ENCODE data around the gene OLFML1. TPM values are rescaled to one million over a fixed set of nuclear protein-coding genes. Genes with fewer than 3 reads are reported as not detected.

The OLFML1 gene
- total RNA-seq, 2 donors from 2014 or later: 0.81 to 1.5 TPM

GRCh38 chr11:7451520-7451919 lies 33.8 kb upstream of the OLFML1 start:
- H3K4me3 ChIP-seq (ENCODE audit: low read length): no peak overlapping the region
- H3K9ac ChIP-seq (ENCODE audit: extremely low read depth, low read length, poor library complexity, severe bottlenecking): no peak overlapping the region
- no peaks in the 10 kb centered on the region for H3K9me3 ChIP-seq (ENCODE audit: control insufficient read depth, low read length)
- H3K36me3 Mint-ChIP-seq (ENCODE audit: low read depth): no peaks in the 10 kb centered on the region
- H3K4me3 Mint-ChIP-seq: no peak overlapping the region
- H3K27me3 Mint-ChIP-seq (ENCODE audit: insufficient read depth): peaks cover 23% of the 10 kb centered on the region
- no peak overlapping the region for H3K27ac ChIP-seq (ENCODE audit: low read depth, low read length)
- peaks cover 26% of the 10 kb centered on the region for H3K4me1 ChIP-seq (ENCODE audit: control insufficient read depth, insufficient read depth, low read length)
- 78% methylated on average over 1 to 3 of the region's 3 CpGs for WGBS, 2 experiments (ENCODE audit: insufficient coverage in 1 of 2, insufficient read length in 1 of 2)
- TF ChIP-seq, protein P1, sequence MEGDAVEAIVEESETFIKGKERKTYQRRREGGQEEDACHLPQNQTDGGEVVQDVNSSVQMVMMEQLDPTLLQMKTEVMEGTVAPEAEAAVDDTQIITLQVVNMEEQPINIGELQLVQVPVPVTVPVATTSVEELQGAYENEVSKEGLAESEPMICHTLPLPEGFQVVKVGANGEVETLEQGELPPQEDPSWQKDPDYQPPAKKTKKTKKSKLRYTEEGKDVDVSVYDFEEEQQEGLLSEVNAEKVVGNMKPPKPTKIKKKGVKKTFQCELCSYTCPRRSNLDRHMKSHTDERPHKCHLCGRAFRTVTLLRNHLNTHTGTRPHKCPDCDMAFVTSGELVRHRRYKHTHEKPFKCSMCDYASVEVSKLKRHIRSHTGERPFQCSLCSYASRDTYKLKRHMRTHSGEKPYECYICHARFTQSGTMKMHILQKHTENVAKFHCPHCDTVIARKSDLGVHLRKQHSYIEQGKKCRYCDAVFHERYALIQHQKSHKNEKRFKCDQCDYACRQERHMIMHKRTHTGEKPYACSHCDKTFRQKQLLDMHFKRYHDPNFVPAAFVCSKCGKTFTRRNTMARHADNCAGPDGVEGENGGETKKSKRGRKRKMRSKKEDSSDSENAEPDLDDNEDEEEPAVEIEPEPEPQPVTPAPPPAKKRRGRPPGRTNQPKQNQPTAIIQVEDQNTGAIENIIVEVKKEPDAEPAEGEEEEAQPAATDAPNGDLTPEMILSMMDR (conservative IDR thresholded peaks at IDR 0.05): no peak
- peaks cover 50% of the 10 kb centered on the region for H3K4me1 Mint-ChIP-seq
- H3K9me3 Mint-ChIP-seq: no peaks in the 10 kb centered on the region
- no peak overlapping the region for H3K27ac Mint-ChIP-seq
- DNase-seq: peak; percentile 61
- H3K27me3 ChIP-seq (ENCODE audit: control insufficient read depth, insufficient read depth, low read length, poor library complexity, severe bottlenecking): peaks cover 10% of the 10 kb centered on the region
- H3K36me3 ChIP-seq (ENCODE audit: control insufficient read depth, insufficient read depth, low read length): no peaks in the 10 kb centered on the region

DNA sequence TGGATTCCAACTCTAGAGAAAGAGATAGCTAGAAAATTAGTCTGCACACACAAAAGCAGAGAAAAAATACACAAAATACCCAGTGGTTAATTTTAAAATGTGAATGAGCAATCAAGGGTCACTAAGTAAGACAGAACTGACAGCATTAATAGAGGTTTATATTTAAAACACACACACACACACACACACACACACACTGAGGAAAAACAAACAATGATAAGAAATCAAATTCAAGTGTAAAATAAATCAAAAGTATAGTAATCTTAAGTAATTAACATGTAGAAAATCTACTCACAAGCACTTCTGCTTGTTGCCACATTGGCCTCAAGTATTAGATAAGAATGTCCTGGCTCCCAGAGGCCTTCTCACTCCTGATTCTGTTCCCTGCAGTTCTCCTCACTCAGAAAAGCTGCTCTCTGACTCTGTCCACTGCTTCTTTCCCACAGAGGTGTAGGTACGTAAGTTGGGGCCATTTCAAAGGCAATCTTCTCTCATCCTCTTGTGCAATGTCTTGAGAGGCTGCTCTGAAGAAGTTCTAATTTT lies 33.3 kb upstream of the OLFML1 start:
- Mint-ChIP-seq H3K9me3 (no peaks in the 10 kb centered on the region), H3K27me3 (ENCODE audit: insufficient read depth) (peaks cover 18% of the 10 kb centered on the region), H3K27ac (no peak overlapping the region), H3K36me3 (ENCODE audit: low read depth) (no peaks in the 10 kb centered on the region), H3K4me1 (peaks cover 46% of the 10 kb centered on the region), H3K4me3 (no peak overlapping the region)
- no peaks in the 10 kb centered on the region for H3K36me3 ChIP-seq (ENCODE audit: control insufficient read depth, insufficient read depth, low read length)
- DNase-seq: no peak
- WGBS, 2 experiments (ENCODE audit: insufficient coverage in 1 of 2, insufficient read length in 1 of 2): 80 to 95% methylated on average over 1 of the region's 1 CpG
- H3K9ac ChIP-seq (ENCODE audit: extremely low read depth, low read length, poor library complexity, severe bottlenecking): no peak overlapping the region
- TF ChIP-seq, protein P1 (conservative IDR thresholded peaks at IDR 0.05): no peak
- H3K4me1 ChIP-seq (ENCODE audit: control insufficient read depth, insufficient read depth, low read length): peaks cover 26% of the 10 kb centered on the region
- H3K9me3 ChIP-seq (ENCODE audit: control insufficient read depth, low read length): no peaks in the 10 kb centered on the region
- H3K4me3 ChIP-seq (ENCODE audit: low read length): no peak overlapping the region
- H3K27ac ChIP-seq (ENCODE audit: low read depth, low read length): no peak overlapping the region
- peaks cover 10% of the 10 kb centered on the region for H3K27me3 ChIP-seq (ENCODE audit: control insufficient read depth, insufficient read depth, low read length, poor library complexity, severe bottlenecking)

GRCh38 chr11:7454854-7455253 lies 30.5 kb upstream of the OLFML1 start:
- no peak overlapping the region for H3K9ac ChIP-seq (ENCODE audit: extremely low read depth, low read length, poor library complexity, severe bottlenecking)
- Mint-ChIP-seq H3K4me1 (peaks cover 21% of the 10 kb centered on the region), H3K9me3 (no peaks in the 10 kb centered on the region), H3K4me3 (no peak overlapping the region), H3K27me3 (ENCODE audit: insufficient read depth) (peaks cover 14% of the 10 kb centered on the region), H3K36me3 (ENCODE audit: low read depth) (no peaks in the 10 kb centered on the region), H3K27ac (no peak overlapping the region)
- no peaks in the 10 kb centered on the region for H3K36me3 ChIP-seq (ENCODE audit: control insufficient read depth, insufficient read depth, low read length)
- DNase-seq: no peak
- WGBS, 2 experiments (ENCODE audit: insufficient coverage in 1 of 2, insufficient read length in 1 of 2): 92% methylated on average over 2 of the region's 2 CpGs; no CpG with 5 or more reads in 1 of the 2 experiments
- H3K4me3 ChIP-seq (ENCODE audit: low read length): no peak overlapping the region
- TF ChIP-seq, protein P1 (conservative IDR thresholded peaks at IDR 0.05): no peak
- H3K4me1 ChIP-seq (ENCODE audit: control insufficient read depth, insufficient read depth, low read length): peaks cover 10% of the 10 kb centered on the region
- no peak overlapping the region for H3K27ac ChIP-seq (ENCODE audit: low read depth, low read length)
- peaks cover 9% of the 10 kb centered on the region for H3K27me3 ChIP-seq (ENCODE audit: control insufficient read depth, insufficient read depth, low read length, poor library complexity, severe bottlenecking)
- H3K9me3 ChIP-seq (ENCODE audit: control insufficient read depth, low read length): no peaks in the 10 kb centered on the region

Data from endodermal cell (in vitro differentiated cells).